SK-N-SH (cell line): Measurements from ENCODE around the gene CPEB4.

Source experiments
- CHD2 ChIP-seq: fragments of 150-350 bp; IDR thresholded peaks from 2 replicates; pipeline ENCODE4 v1.6.1; 2018; ENCODE audit warnings: low read length; ENCODE audit not compliant: partially characterized antibody
- EZH2phosphoT487 ChIP-seq: fragments of 200-600 bp; sonication (generic); IDR thresholded peaks from 2 replicates; pipeline ENCODE4 v1.6.1; 2017; ENCODE audit warnings: low read depth, mixed run types, mild to moderate bottlenecking, antibody characterized with exemption, moderate library complexity, borderline replicate concordance
- FOXJ3 ChIP-seq: sonication (generic); formaldehyde crosslinking; IDR thresholded peaks from 2 replicates; pipeline ENCODE4 v1.5.1; 2020; ENCODE audit warnings: mild to moderate bottlenecking, missing genetic modification reagents
- GABPA ChIP-seq: IDR thresholded peaks from 2 replicates; pipeline ENCODE4 v1.4.0; 2012; ENCODE audit warnings: low read depth, mild to moderate bottlenecking
- MAX ChIP-seq: IDR thresholded peaks from 2 replicates; pipeline ENCODE4 v1.4.0; 2012; ENCODE audit warnings: low read depth
- MXI1 ChIP-seq: IDR thresholded peaks from 2 replicates; pipeline ENCODE4 v1.6.1; 2012; ENCODE audit warnings: mild to moderate bottlenecking, low read depth, low read length, improper control_type of control experiment
- POLR2AphosphoS5 ChIP-seq: IDR thresholded peaks from 2 replicates; pipeline ENCODE4 v1.6.1; 2012; ENCODE audit warnings: low read depth, low read length
- RAD21 ChIP-seq: IDR thresholded peaks from 2 replicates; pipeline ENCODE4 v1.6.1; 2012; ENCODE audit warnings: mild to moderate bottlenecking, low read length
- RXRA ChIP-seq: IDR thresholded peaks from 2 replicates; pipeline ENCODE4 v1.4.0; 2012; ENCODE audit warnings: low read depth, mild to moderate bottlenecking, borderline replicate concordance
- YY1 ChIP-seq: IDR thresholded peaks from 2 replicates; pipeline ENCODE4 v1.4.0; 2012; ENCODE audit warnings: low read depth, mild to moderate bottlenecking
- TF ChIP-seq, protein P1 (sequence below): fragments of 200-600 bp; sonication (generic); IDR thresholded peaks from 2 replicates; pipeline ENCODE4 v1.6.1; 2017; ENCODE audit warnings: antibody characterized with exemption, mild to moderate bottlenecking, moderate library complexity

DNA sequence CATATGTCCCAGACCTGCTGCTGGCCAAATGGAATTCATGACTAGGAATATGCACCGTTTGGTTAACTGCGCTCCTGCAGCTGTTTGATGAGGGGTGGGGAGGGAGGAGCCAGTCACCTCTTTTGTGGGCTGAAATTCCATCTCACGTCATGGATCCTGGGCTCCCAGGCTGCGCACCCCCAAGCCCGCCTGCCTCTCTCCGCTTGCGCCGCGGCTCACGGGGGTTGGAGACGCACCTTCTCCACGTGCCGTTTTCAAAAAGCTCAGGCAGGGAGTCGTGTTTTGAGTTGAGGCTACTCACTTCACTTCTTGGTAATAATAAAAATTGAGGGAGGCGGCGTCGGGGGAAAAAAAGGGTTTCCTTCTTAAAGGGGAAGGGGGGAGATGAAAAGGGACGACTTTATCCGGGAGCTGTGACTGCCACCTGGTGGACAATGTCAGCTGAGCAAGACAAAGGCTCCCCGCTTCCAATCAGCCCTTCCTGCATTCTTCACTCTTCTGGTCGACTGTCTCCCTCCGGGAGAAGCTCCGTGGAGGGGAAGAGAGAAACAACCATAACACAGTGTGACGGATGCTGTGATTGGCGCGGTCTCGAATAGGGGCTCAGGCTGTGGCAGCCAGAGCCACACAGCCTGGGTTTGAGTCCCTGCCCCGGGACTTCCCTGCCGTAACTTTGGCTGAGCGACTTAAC, 84.9 kb downstream of the CPEB4 start:
- TF ChIP-seq EZH2phosphoT487 (no peak), CHD2 (peak; percentile 50), YY1 (no peak), RXRA (no peak), POLR2AphosphoS5 (no peak), GABPA (no peak), MAX (no peak), MXI1 (no peak), RAD21 (peak; percentile 96), FOXJ3 (CRISPR knock-in tag) (no peak)
- TF ChIP-seq, protein P1, sequence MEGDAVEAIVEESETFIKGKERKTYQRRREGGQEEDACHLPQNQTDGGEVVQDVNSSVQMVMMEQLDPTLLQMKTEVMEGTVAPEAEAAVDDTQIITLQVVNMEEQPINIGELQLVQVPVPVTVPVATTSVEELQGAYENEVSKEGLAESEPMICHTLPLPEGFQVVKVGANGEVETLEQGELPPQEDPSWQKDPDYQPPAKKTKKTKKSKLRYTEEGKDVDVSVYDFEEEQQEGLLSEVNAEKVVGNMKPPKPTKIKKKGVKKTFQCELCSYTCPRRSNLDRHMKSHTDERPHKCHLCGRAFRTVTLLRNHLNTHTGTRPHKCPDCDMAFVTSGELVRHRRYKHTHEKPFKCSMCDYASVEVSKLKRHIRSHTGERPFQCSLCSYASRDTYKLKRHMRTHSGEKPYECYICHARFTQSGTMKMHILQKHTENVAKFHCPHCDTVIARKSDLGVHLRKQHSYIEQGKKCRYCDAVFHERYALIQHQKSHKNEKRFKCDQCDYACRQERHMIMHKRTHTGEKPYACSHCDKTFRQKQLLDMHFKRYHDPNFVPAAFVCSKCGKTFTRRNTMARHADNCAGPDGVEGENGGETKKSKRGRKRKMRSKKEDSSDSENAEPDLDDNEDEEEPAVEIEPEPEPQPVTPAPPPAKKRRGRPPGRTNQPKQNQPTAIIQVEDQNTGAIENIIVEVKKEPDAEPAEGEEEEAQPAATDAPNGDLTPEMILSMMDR = peak; percentile 83
